OCI-LY7 (cell line): ENCODE results near the gene MAPK8IP2. TPM values are rescaled to one million over a fixed set of nuclear protein-coding genes. Genes with fewer than 3 reads are reported as not detected.

Experiments
- BruUV-seq: library from RNA; stranded (reverse); fragments of 400-500 nt; replicated peaks from 2 replicates; lab custom pipeline; 2021; lab: Mats Ljungman, UMichigan
- CTCF ChIA-PET: fragments of 300-600 bp; sonication (Branson Sonifier 250); formaldehyde crosslinking; loops from one replicate; lab custom pipeline; 2022; ENCODE audit warnings: antibody characterized with exemption; ENCODE audit not compliant: unreplicated experiment; lab: Charles Lee
- POLR2A ChIA-PET: fragments of 300-600 bp; sonication (Branson Sonifier 250); formaldehyde crosslinking; loops from one replicate; lab custom pipeline; 2022; ENCODE audit warnings: antibody characterized with exemption; lab: Charles Lee
- DNase-seq: peaks from one replicate; pipeline ENCODE4 v3.0.0-alpha.2; 2015; ENCODE audit warnings: low spot score
- H2AFZ ChIP-seq: fragments of 200-600 bp; sonication (generic), shearing (Covaris generic); 2 replicates; pipeline ENCODE4 v1.6.1; 2014; ENCODE audit warnings: mild to moderate bottlenecking, antibody characterized with exemption, low read length, moderate library complexity
- H3K27ac ChIP-seq: fragments of 200-600 bp; sonication (generic); 2 replicates; pipeline ENCODE4 v1.5.1; 2014; ENCODE audit warnings: mixed run types, low read depth, mild to moderate bottlenecking, moderate library complexity, low read length, inconsistent platforms; ENCODE audit not compliant: poor library complexity, severe bottlenecking
- H3K36me3 ChIP-seq: fragments of 200-600 bp; sonication (generic); 2 replicates; pipeline ENCODE4 v1.6.1; 2014; ENCODE audit warnings: mild to moderate bottlenecking, antibody characterized with exemption, low read length, moderate library complexity, mixed read lengths; ENCODE audit not compliant: insufficient read depth
- H3K4me1 ChIP-seq: fragments of 200-600 bp; sonication (generic); 2 replicates; pipeline ENCODE4 v1.5.1; 2014; ENCODE audit warnings: mild to moderate bottlenecking, low read length; ENCODE audit not compliant: insufficient read depth, poor library complexity, severe bottlenecking
- H3K4me2 ChIP-seq: fragments of 200-600 bp; sonication (generic); 2 replicates; pipeline ENCODE4 v1.6.1; 2014; ENCODE audit warnings: mild to moderate bottlenecking, low read length
- H3K4me3 ChIP-seq: fragments of 200-600 bp; sonication (generic); 2 replicates; pipeline ENCODE4 v1.5.1; 2014; ENCODE audit warnings: mild to moderate bottlenecking, low read depth, low read length; ENCODE audit not compliant: poor library complexity, severe bottlenecking
- H3K79me2 ChIP-seq: fragments of 200-600 bp; sonication (generic); 2 replicates; pipeline ENCODE4 v1.6.1; 2016; ENCODE audit warnings: low read depth, mild to moderate bottlenecking, low read length, moderate library complexity, mixed read lengths; ENCODE audit not compliant: insufficient read depth
- H3K9me2 ChIP-seq: fragments of 200-600 bp; sonication (generic); 2 replicates; pipeline ENCODE4 v1.6.1; 2016; ENCODE audit warnings: mild to moderate bottlenecking, low read length, mixed read lengths; ENCODE audit not compliant: insufficient read depth
- H3K9me3 ChIP-seq: fragments of 200-600 bp; sonication (generic); 2 replicates; pipeline ENCODE4 v1.6.1; 2014; ENCODE audit warnings: mild to moderate bottlenecking, mixed run types, low read length, mixed read lengths
- H4K20me1 ChIP-seq: fragments of 200-600 bp; sonication (generic); 2 replicates; pipeline ENCODE4 v1.6.1; 2014; ENCODE audit warnings: mild to moderate bottlenecking, antibody characterized with exemption, low read length, moderate library complexity, mixed read lengths; ENCODE audit not compliant: insufficient read depth
- CTCF ChIP-seq: fragments of 200-600 bp; sonication (generic); conservative IDR thresholded peaks from 2 replicates; pipeline ENCODE4 v1.5.1; 2014; ENCODE audit warnings: mild to moderate bottlenecking, antibody characterized with exemption, low read length, moderate library complexity, mixed read lengths
- EZH2phosphoT487 ChIP-seq: fragments of 200-600 bp; sonication (generic); IDR thresholded peaks from 2 replicates; pipeline ENCODE4 v1.6.1; 2018; ENCODE audit warnings: low read depth, borderline replicate concordance, mild to moderate bottlenecking, mixed run types, antibody characterized with exemption, low read length, moderate library complexity, mixed read lengths
- intact Hi-C: fragments of 100-400 bp; cut with micrococcal nuclease; formaldehyde crosslinking; loops from one replicate; pipeline ENCODE4 v1.10.0; 2022; ENCODE audit not compliant: unreplicated experiment
- total RNA-seq, 2 experiments: library from RNA; depleted of rRNA in 1 of 2; stranded (reverse); fragments of >200 nt in 1 of 2; shearing (Covaris generic) in 1 of 2; gene quantifications; 2 replicates each; pipeline ENCODE4 v1.2.3, GENCODE V29; 2014 to 2022

The MAPK8IP2 gene
- total RNA-seq, 2 experiments from 2014 or later: 0.54 to 2.2 TPM

- peaks cover 87% of the 10 kb centered on the region for H3K36me3 ChIP-seq
- intact Hi-C loops: no loop called here
- H3K9me3 ChIP-seq: no peaks in the 10 kb centered on the region
- ChIA-PET CTCF (no interaction called here), POLR2A (no interaction called here)
- no peak overlapping the region for H3K27ac ChIP-seq
- TF ChIP-seq EZH2phosphoT487 (no peak), CTCF (no peak)
- H3K4me1 ChIP-seq: peaks cover 26% of the 10 kb centered on the region
- no peak for DNase-seq
- no peaks in the 10 kb centered on the region for H3K79me2 ChIP-seq
- no TSS peak for BruUV-seq
- no peak overlapping the region; the same call in 1 of the 2 replicates for H3K4me2 ChIP-seq
- no peak overlapping the region for H2AFZ ChIP-seq
- no peaks in the 10 kb centered on the region for H3K9me2 ChIP-seq
- no peaks in the 10 kb centered on the region for H4K20me1 ChIP-seq
- H3K4me3 ChIP-seq: no peak overlapping the region
Measured at GRCh38 chr22:50571264-50572175, 29.1 kb upstream of the MAPK8IP2 start.

GRCh38 chr22:50572965-50573364 lies 27.6 kb upstream of the MAPK8IP2 start:
- Histone ChIP-seq H3K9me2 (no peaks in the 10 kb centered on the region), H4K20me1 (no peaks in the 10 kb centered on the region), H3K4me1 (peaks cover 26% of the 10 kb centered on the region), H3K9me3 (no peaks in the 10 kb centered on the region), H3K4me3 (no peak overlapping the region), H3K79me2 (no peaks in the 10 kb centered on the region), H2AFZ (no peak overlapping the region), H3K36me3 (peaks cover 91% of the 10 kb centered on the region), H3K27ac (no peak overlapping the region), H3K4me2 (no peak overlapping the region)
- no TSS peak for BruUV-seq
- ChIA-PET POLR2A (interaction anchor here (0.9 kb wide), 1 partner anchor 33 kb away, joined by 3 read pairs; no protein-coding TSS in a partner anchor), CTCF (no interaction called here)
- no peak for DNase-seq
- intact Hi-C loops: no loop called here
- no peak for TF ChIP-seq CTCF
- no peak for TF ChIP-seq EZH2phosphoT487
